PC-3 (cell line): Measurements from ENCODE around the gene PTPRF. TPM values are rescaled to one million over a fixed set of nuclear protein-coding genes. Genes with fewer than 3 reads are reported as not detected.

Experiments
- ATAC-seq: fragments of 200-7000 bp; cut with Tn5 transposase; 2 replicates; pipeline ENCODE4 v1.9.1; 2020; ENCODE audit warnings: mild to moderate bottlenecking, moderate library complexity
- BruUV-seq: library from RNA; stranded (reverse); fragments of 400-500 nt; replicated peaks from 2 replicates; lab custom pipeline; 2021; lab: Mats Ljungman, UMichigan
- CTCF ChIA-PET: fragments of 300-600 bp; sonication (Branson Sonifier 250); formaldehyde crosslinking; loops from one replicate; lab custom pipeline; 2022; ENCODE audit warnings: antibody characterized with exemption; lab: Charles Lee
- POLR2A ChIA-PET: fragments of 300-600 bp; sonication (Branson Sonifier 250); formaldehyde crosslinking; loops from one replicate; lab custom pipeline; 2022; ENCODE audit warnings: antibody characterized with exemption; ENCODE audit not compliant: unreplicated experiment; lab: Charles Lee
- DNase-seq: peaks from one replicate; pipeline ENCODE4 v3.0.0-alpha.2; 2015
- H2AFZ ChIP-seq: fragments of 300-600 bp; sonication (generic); 2 replicates; pipeline ENCODE4 v1.6.0; 2016; ENCODE audit warnings: antibody characterized with exemption, low read length
- H3F3A ChIP-seq: fragments of 300-600 bp; sonication (generic); one replicate; pipeline ENCODE4 v1.6.0; 2017; ENCODE audit warnings: antibody characterized with exemption, low read length, control low read depth, mild to moderate bottlenecking; ENCODE audit not compliant: unreplicated experiment
- H3K27ac ChIP-seq: fragments of 300-600 bp; sonication (generic); 2 replicates; pipeline ENCODE4 v1.5.1; 2016; ENCODE audit warnings: mild to moderate bottlenecking, low read length
- H3K27me3 ChIP-seq: fragments of 300-600 bp; sonication (generic); 2 replicates; pipeline ENCODE4 v1.6.1; 2016; ENCODE audit warnings: low read length, mixed read lengths
- H3K36me3 ChIP-seq: fragments of 300-600 bp; sonication (generic); 2 replicates; pipeline ENCODE4 v1.6.1; 2016; ENCODE audit warnings: low read depth, mixed run types, low read length, mixed read lengths
- H3K4me1 ChIP-seq: fragments of 300-600 bp; sonication (generic); 2 replicates; pipeline ENCODE4 v1.5.1; 2016; ENCODE audit warnings: low read length; ENCODE audit not compliant: insufficient read depth
- H3K4me2 ChIP-seq: fragments of 300-600 bp; sonication (generic); 2 replicates; pipeline ENCODE4 v1.6.0; 2016; ENCODE audit warnings: low read length
- H3K4me3 ChIP-seq: fragments of 300-600 bp; sonication (generic); 2 replicates; pipeline ENCODE4 v1.5.1; 2016; ENCODE audit warnings: mild to moderate bottlenecking, low read length, mixed read lengths
- H3K79me2 ChIP-seq: fragments of 300-600 bp; sonication (generic); 2 replicates; pipeline ENCODE4 v1.6.1; 2017; ENCODE audit warnings: low read length, mixed read lengths
- H3K9ac ChIP-seq: fragments of 300-600 bp; sonication (generic); 2 replicates; pipeline ENCODE4 v1.6.0; 2016; ENCODE audit warnings: mild to moderate bottlenecking, low read length
- H3K9me2 ChIP-seq: fragments of 300-600 bp; sonication (generic); replicated peaks from 2 replicates; pipeline ENCODE4 v1.6.1; 2016; ENCODE audit warnings: mixed run types, low read length, mixed read lengths
- H3K9me3 ChIP-seq: fragments of 300-600 bp; sonication (generic); 2 replicates; pipeline ENCODE4 v1.6.1; 2016; ENCODE audit warnings: low read length, mixed read lengths
- H4K20me1 ChIP-seq: fragments of 300-600 bp; sonication (generic); 2 replicates; pipeline ENCODE4 v1.6.1; 2016; ENCODE audit warnings: low read length, mixed read lengths
- CTCF ChIP-seq: fragments of 300-600 bp; sonication (generic); conservative IDR thresholded peaks from 2 replicates; pipeline ENCODE4 v1.5.1; 2017; ENCODE audit warnings: antibody characterized with exemption, low read depth, mild to moderate bottlenecking, low read length
- EZH2 ChIP-seq: fragments of 300-600 bp; sonication (generic); IDR thresholded peaks from one replicate; pipeline ENCODE4 v1.6.1; 2017; ENCODE audit warnings: antibody characterized with exemption, mild to moderate bottlenecking, low read length; ENCODE audit not compliant: unreplicated experiment
- EZH2phosphoT487 ChIP-seq: fragments of 300-600 bp; sonication (generic); IDR thresholded peaks from 2 replicates; pipeline ENCODE4 v1.6.1; 2018; ENCODE audit warnings: mild to moderate bottlenecking, antibody characterized with exemption, low read length, borderline replicate concordance
- intact Hi-C: fragments of 100-400 bp; cut with micrococcal nuclease; formaldehyde crosslinking; loops from 2 replicates; pipeline ENCODE4 v1.9.0; 2023
- total RNA-seq: library from RNA; depleted of rRNA; stranded (reverse); fragments of >200 nt; gene quantifications from 2 replicates; pipeline ENCODE4 v1.2.3, GENCODE V29; 2014

The PTPRF gene
- total RNA-seq, 1 experiment from 2014 or later: 67.4 TPM

- Histone ChIP-seq H3K4me2 (no peak overlapping the region), H3K9ac (no peak overlapping the region), H3K9me2 (no peaks in the 10 kb centered on the region), H3F3A (no peaks in the 10 kb centered on the region), H3K4me1 (no peaks in the 10 kb centered on the region), H3K9me3 (no peaks in the 10 kb centered on the region), H3K79me2 (no peaks in the 10 kb centered on the region), H2AFZ (no peak overlapping the region), H3K36me3 (peaks cover 6% of the 10 kb centered on the region; the same call in 1 of the 2 replicates), H3K27ac (no peak overlapping the region), H4K20me1 (no peaks in the 10 kb centered on the region), H3K27me3 (no peaks in the 10 kb centered on the region), H3K4me3 (no peak overlapping the region)
- no peak for TF ChIP-seq EZH2phosphoT487
- no peak for TF ChIP-seq EZH2
- DNase-seq (no peak), ATAC-seq (no peak)
- intact Hi-C loops: no loop called here
- ChIA-PET POLR2A (no interaction called here), CTCF (no interaction called here)
- no TSS peak for BruUV-seq
These were observed 90.7 kb downstream of the PTPRF start for GRCh38 chr1:43621386-43621785.

- H3K27ac ChIP-seq: no peak overlapping the region
- H3K9me2 ChIP-seq: no peaks in the 10 kb centered on the region
- H2AFZ ChIP-seq: no peak overlapping the region
- intact Hi-C loops: no loop called here
- H3K4me1 ChIP-seq: no peaks in the 10 kb centered on the region
- no TSS peak for BruUV-seq
- POLR2A ChIA-PET: no interaction called here
- no peak overlapping the region for H3K4me2 ChIP-seq
- DNase-seq (no peak), ATAC-seq (no peak)
- H3K4me3 ChIP-seq: no peak overlapping the region
- H3K79me2 ChIP-seq: no peaks in the 10 kb centered on the region
- H4K20me1 ChIP-seq: no peaks in the 10 kb centered on the region
- TF ChIP-seq CTCF: no peak
- no peak for TF ChIP-seq EZH2phosphoT487
- no peak for TF ChIP-seq EZH2
- H3K9ac ChIP-seq: no peak overlapping the region
- H3F3A ChIP-seq: no peaks in the 10 kb centered on the region
- no peaks in the 10 kb centered on the region for H3K27me3 ChIP-seq
- H3K9me3 ChIP-seq: no peaks in the 10 kb centered on the region
- peaks cover 6% of the 10 kb centered on the region; the same call in 1 of the 2 replicates for H3K36me3 ChIP-seq
- CTCF ChIA-PET: no interaction called here
These were observed 91.2 kb downstream of the PTPRF start for GRCh38 chr1:43621861-43622260.

GRCh38 chr1:43622471-43622870, 91.8 kb downstream of the PTPRF start:
- Histone ChIP-seq H3K4me2 (no peak overlapping the region), H3K9ac (no peak overlapping the region), H3K4me3 (no peak overlapping the region), H3K4me1 (no peaks in the 10 kb centered on the region), H3K27ac (no peak overlapping the region), H3F3A (no peaks in the 10 kb centered on the region), H3K9me3 (no peaks in the 10 kb centered on the region), H3K9me2 (no peaks in the 10 kb centered on the region), H3K79me2 (no peaks in the 10 kb centered on the region), H2AFZ (no peak overlapping the region), H4K20me1 (no peaks in the 10 kb centered on the region), H3K27me3 (no peaks in the 10 kb centered on the region), H3K36me3 (peaks cover 6% of the 10 kb centered on the region; the same call in 1 of the 2 replicates)
- no peak for ATAC-seq
- POLR2A ChIA-PET: no interaction called here
- DNase-seq: no peak
- BruUV-seq: no TSS peak
- intact Hi-C loops: no loop called here
- CTCF ChIA-PET: no interaction called here
- TF ChIP-seq EZH2 (no peak), EZH2phosphoT487 (no peak), CTCF (no peak)
